ENCODE data around the gene GPNMB.

GRCh38 chr7:23264916-23265458 lies 18.4 kb downstream of the GPNMB start:
- TF ChIP-seq CTCF (IDR thresholded peaks at IDR 0.05; ENCODE audit: low read depth, low read length, poor library complexity, severe bottlenecking) (no peak), EZH2phosphoT487 (IDR thresholded peaks at IDR 0.05; ENCODE audit: borderline replicate concordance, low read length) (no peak)

Measured in DOHH2 (cell line).